Measurements from ENCODE around the gene KCNT2. TPM values are rescaled to one million over a fixed set of nuclear protein-coding genes. Genes with fewer than 3 reads are reported as not detected.

KCNT2 gene
- total RNA-seq, 1 experiment from 2014 or later = not detected

GRCh38 chr1:196193896-196194559 is 414.2 kb downstream of the KCNT2 start (continued):
- TF ChIP-seq REST (IDR thresholded peaks at IDR 0.05; ENCODE audit: low read depth) (no peak), POLR2AphosphoS5 (IDR thresholded peaks at IDR 0.05; ENCODE audit: low read depth, low read length) (no peak)

- BruUV-seq (replicated peaks) = no TSS peak
- no peaks in the 10 kb centered on the region for H3K79me2 ChIP-seq (ENCODE audit: insufficient read depth, low read length)
- no peak overlapping the region for H3K4me3 ChIP-seq (replicated peaks in 1 of 2; ENCODE audit: low read depth in 1 of 2, low read length in 2 of 2)
- no peak for DNase-seq (ENCODE audit: low read depth, low spot score)
- peak overlapping the region; percentile 78 for H2AFZ ChIP-seq (ENCODE audit: low read depth, low read length, poor library complexity, severe bottlenecking)
- H3K27me3 ChIP-seq (ENCODE audit: insufficient read depth, low read length) = no peaks in the 10 kb centered on the region
- CTCF ChIA-PET = no interaction called here
- intact Hi-C loops (cut with micrococcal nuclease) = no loop called here
- no peak for ATAC-seq
- POLR2A ChIA-PET = no interaction called here
- H3K4me1 ChIP-seq (ENCODE audit: control insufficient read depth in 1 of 2, insufficient read depth in 2 of 2, low read length in 2 of 2) = peaks cover 10 to 22% of the 10 kb centered on the region in 2 experiments; a peak in 3 of 4 replicates
- H3K36me3 ChIP-seq (ENCODE audit: control insufficient read depth in 1 of 2, insufficient read depth in 2 of 2, low read length in 2 of 2) = no peaks in the 10 kb centered on the region
- H3K27ac ChIP-seq (ENCODE audit: low read depth, low read length) = no peak overlapping the region
- RAD21 ChIA-PET (ENCODE audit: low non-redundant PET in 1 of 2, low total read pairs in 2 of 2, uncharacterized antibody in 2 of 2, unreplicated experiment in 2 of 2) = no interaction called here
- no peak overlapping the region for H3K4me2 ChIP-seq (ENCODE audit: low read length)
- TF ChIP-seq EZH2phosphoT487 (IDR thresholded peaks at IDR 0.05; ENCODE audit: borderline replicate concordance) = no peak
- TF ChIP-seq ATF3 (IDR thresholded peaks at IDR 0.05) = no peak
- TF ChIP-seq POLR2AphosphoS5 (IDR thresholded peaks at IDR 0.05; ENCODE audit: low read depth, low read length) = no peak
- TF ChIP-seq JUND (IDR thresholded peaks at IDR 0.05) = no peak
- TF ChIP-seq CBX3 (IDR thresholded peaks at IDR 0.05; ENCODE audit: low read depth) = no peak
- no peak for TF ChIP-seq CEBPB (IDR thresholded peaks at IDR 0.05; ENCODE audit: low read depth)
- no peak for TF ChIP-seq SP1 (IDR thresholded peaks at IDR 0.05; ENCODE audit: low read depth)
- TF ChIP-seq EGR1 (IDR thresholded peaks at IDR 0.05; ENCODE audit: low read depth) = no peak
- TF ChIP-seq ZNF274 (IDR thresholded peaks at IDR 0.05; ENCODE audit: low read depth, low read length) = no peak
- TF ChIP-seq EZH2 (IDR thresholded peaks at IDR 0.05) = no peak
- no peak for TF ChIP-seq FOSL1 (IDR thresholded peaks at IDR 0.05; ENCODE audit: low read depth)
- TF ChIP-seq TCF7L2 (IDR thresholded peaks at IDR 0.05; ENCODE audit: borderline replicate concordance, extremely low read depth, insufficient read depth, insufficient read length) = no peak
- no peak for TF ChIP-seq ZBTB33 (IDR thresholded peaks at IDR 0.05; ENCODE audit: extremely low read depth, insufficient replicate concordance, low read length)
- no peak for TF ChIP-seq SIN3A (IDR thresholded peaks at IDR 0.05; ENCODE audit: low read depth)
- no peak for TF ChIP-seq SRF (IDR thresholded peaks at IDR 0.05; ENCODE audit: low read depth)
- no peak for TF ChIP-seq POLR2A (IDR thresholded peaks at IDR 0.05; ENCODE audit: borderline replicate concordance, extremely low read depth, insufficient read depth, insufficient read length)
- TF ChIP-seq RAD21 (IDR thresholded peaks at IDR 0.05; ENCODE audit: low read depth) = no peak
- no peaks in the 10 kb centered on the region for H4K20me1 ChIP-seq (ENCODE audit: insufficient read depth)
- H3K9ac ChIP-seq (ENCODE audit: low read length) = no peak overlapping the region
- no peaks in the 10 kb centered on the region for H3K9me2 ChIP-seq (ENCODE audit: insufficient read depth)
- no peaks in the 10 kb centered on the region for H3K9me3 ChIP-seq (ENCODE audit: control insufficient read depth in 1 of 2, insufficient read depth in 1 of 2, low read depth in 1 of 2, low read length in 2 of 2)
Observed at GRCh38 chr1:196183941-196184340, 424.3 kb downstream of the KCNT2 start.

Data from HCT116 (cell line).